Left renal pelvis (tissue), 4 donors: ENCODE measurements around the gene ACTR3C. TPM values are rescaled to one million over a fixed set of nuclear protein-coding genes. Genes with fewer than 3 reads are reported as not detected.

ENCODE experiments used
- DNase-seq, 4 donors: peaks; one replicate each; pipeline ENCODE4 v3.0.0-alpha.2; 2013; ENCODE audit warnings: low read depth in 4 of 4, low spot score in 3 of 4
- polyA plus RNA-seq, 4 donors: library from polyadenylated mRNA; unstranded; fragments of 120-200 nt; gene quantifications; one replicate each; pipeline ENCODE4 v1.2.1, GENCODE V29; 2013; ENCODE audit not compliant: insufficient read length in 4 of 4

Gene ACTR3C
- polyA plus RNA-seq, 4 donors, result 4.0 to 9.2 (median 6.7) TPM

GRCh38 chr7:150337179-150337578 lies 13.8 kb upstream of the ACTR3C start:
- no peak for DNase-seq

GRCh38 chr7:150336746-150337145 lies 13.4 kb upstream of the ACTR3C start:
- DNase-seq, result no peak

DNA sequence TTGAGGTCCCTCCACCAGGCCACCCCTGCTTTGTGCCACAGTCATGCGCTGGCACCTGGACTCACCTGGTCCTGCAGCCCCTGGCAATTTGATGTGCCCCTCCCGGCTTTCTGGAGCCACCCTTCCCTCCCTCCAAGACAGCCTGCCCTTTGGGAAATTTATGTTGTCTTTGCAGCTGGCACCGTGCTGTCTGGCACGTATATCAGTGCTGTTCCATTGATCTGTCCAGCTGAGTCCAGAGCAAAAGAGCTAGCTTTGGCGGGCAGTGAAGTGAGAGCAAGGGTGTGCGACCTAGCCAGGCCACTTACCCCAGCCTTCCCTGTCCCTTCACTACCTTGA lies 12.4 kb upstream of the ACTR3C start:
- no peak for DNase-seq

GRCh38 chr7:150335108-150335773 lies 11.9 kb upstream of the ACTR3C start:
- DNase-seq, result no peak

GRCh38 chr7:150334108-150334507 lies 10.8 kb upstream of the ACTR3C start:
- DNase-seq, result no peak

GRCh38 chr7:150333659-150334058 lies 10.3 kb upstream of the ACTR3C start:
- DNase-seq, result no peak

- DNase-seq, result no peak
These were observed 9.7 kb upstream of the ACTR3C start for GRCh38 chr7:150332852-150333635.

GRCh38 chr7:150330211-150330885 lies 7.0 kb upstream of the ACTR3C start:
- DNase-seq, result no peak

GRCh38 chr7:150329331-150330120 lies 6.2 kb upstream of the ACTR3C start:
- no peak for DNase-seq

- no peak for DNase-seq
These were observed 4.0 kb upstream of the ACTR3C start for GRCh38 chr7:150327308-150327707.

GRCh38 chr7:150326657-150327268 lies 3.4 kb upstream of the ACTR3C start:
- no peak for DNase-seq

DNA sequence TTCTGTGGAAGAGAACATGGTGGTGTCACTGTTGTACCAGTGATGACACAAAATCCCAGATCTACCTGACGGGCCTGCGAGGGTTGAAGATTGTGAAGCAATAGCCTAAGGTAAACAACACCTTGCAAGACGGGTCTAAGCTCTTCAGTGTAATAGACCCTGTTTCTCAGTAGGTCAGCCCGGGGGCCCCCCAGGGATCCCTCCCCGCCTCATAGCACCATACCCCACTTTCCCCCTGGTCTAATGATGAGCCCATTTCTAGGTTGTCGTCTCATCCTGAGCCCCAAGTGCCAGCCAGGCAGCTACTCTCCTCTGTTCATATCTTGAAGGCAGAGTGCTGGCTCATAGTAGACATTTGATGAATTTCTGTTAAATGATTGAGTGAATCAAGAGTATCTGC lies 2.6 kb upstream of the ACTR3C start:
- no peak for DNase-seq

- no peak for DNase-seq
These were observed 1.8 kb upstream of the ACTR3C start for GRCh38 chr7:150325110-150325611.

DNA sequence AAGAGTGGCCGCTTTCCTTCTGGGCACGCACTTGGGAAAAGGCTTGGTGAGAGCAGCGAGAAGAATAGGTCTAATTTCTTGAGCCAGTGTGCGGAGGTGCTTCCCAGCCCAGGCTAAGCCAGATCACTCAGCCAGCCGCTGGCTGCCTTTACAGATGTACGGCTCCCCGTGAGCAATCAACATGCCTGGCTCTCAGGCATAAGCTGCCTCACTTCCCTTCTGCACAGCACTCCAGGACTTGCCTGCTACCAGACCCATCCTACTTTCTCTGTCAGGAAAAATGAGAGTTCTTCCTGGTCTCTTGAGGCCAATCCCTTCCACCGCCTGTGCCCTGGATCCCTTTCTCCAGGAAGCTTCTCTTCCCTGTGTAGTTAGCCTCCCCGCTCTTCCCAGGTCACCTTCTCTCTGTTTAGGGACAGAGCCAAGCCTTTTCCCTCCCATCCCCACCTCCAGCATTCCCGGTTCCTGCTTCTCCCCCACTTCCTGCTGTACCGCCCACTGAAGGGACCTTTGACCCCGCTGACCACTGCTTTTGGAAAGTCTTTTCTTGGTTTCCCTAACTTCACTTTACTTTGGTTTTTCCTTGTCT lies 1.1 kb upstream of the ACTR3C start:
- DNase-seq, result no peak

- DNase-seq, result no peak
These were observed 482 bp upstream of the ACTR3C start for GRCh38 chr7:150323682-150324372.

- no peak for DNase-seq
These were observed 1.1 kb downstream of the ACTR3C start for GRCh38 chr7:150322114-150322832.

DNA sequence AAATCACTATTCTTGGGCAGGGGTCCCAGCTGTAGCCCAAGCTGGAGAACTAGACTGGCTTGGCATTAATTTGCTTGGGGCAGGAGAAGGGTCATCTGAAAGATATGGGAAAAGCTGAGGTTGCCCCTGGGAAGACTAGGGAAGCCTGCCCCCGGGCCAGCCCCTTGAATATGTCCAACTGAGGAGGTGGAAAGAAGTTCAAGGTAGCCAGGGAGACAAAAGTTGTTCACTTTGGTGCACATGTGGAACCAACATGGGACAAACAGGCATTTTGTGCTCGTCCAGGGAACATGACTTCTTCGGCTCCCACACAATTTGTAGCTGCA lies 1.6 kb downstream of the ACTR3C start:
- DNase-seq, result no peak

- no peak for DNase-seq
These were observed 5.4 kb downstream of the ACTR3C start for GRCh38 chr7:150317748-150318444.
